H1 (cell line): Measurements from ENCODE around the gene ZDHHC5. TPM values are rescaled to one million over a fixed set of nuclear protein-coding genes. Genes with fewer than 3 reads are reported as not detected.
A peak's percentile ranks its signal among the peaks of the same experiment; 100 is the strongest.

Experiments used
- CREB1 ChIP-seq: IDR thresholded peaks from 2 replicates; pipeline ENCODE4 v1.6.1; 2012; ENCODE audit warnings: inconsistent platforms
- JUN ChIP-seq: IDR thresholded peaks from 2 replicates; pipeline ENCODE4 v1.6.1; 2011; ENCODE audit warnings: low read depth, mild to moderate bottlenecking, improper control_type of control experiment, low read length
- POLR2A ChIP-seq, 2 experiments: IDR thresholded peaks; 1 replicate in 1 of 2; 2 replicates in 1 of 2; pipeline ENCODE4 v1.6.1; 2011; ENCODE audit warnings: low read depth in 2 of 2, low read length in 2 of 2, mild to moderate bottlenecking in 2 of 2; ENCODE audit errors: control extremely low read depth in 1 of 2
- SP1 ChIP-seq: IDR thresholded peaks from 2 replicates; pipeline ENCODE4 v1.6.1; 2011; ENCODE audit warnings: low read depth, low read length
- SP2 ChIP-seq: IDR thresholded peaks from 2 replicates; pipeline ENCODE4 v1.6.1; 2012; ENCODE audit warnings: mild to moderate bottlenecking, low read length, inconsistent platforms
- TAF7 ChIP-seq: optimal IDR thresholded peaks from 2 replicates; pipeline ENCODE3; 2011; ENCODE audit warnings: low read depth, mild to moderate bottlenecking, inconsistent platforms, low read length, moderate library complexity, borderline replicate concordance
- TCF12 ChIP-seq: IDR thresholded peaks from 2 replicates; pipeline ENCODE4 v1.6.1; 2011; ENCODE audit warnings: low read depth, mild to moderate bottlenecking, low read length
- polyA plus RNA-seq, 7 experiments: library from polyadenylated mRNA; depleted of rRNA in 3 of 7; stranded (reverse) in 5 of 7; unstranded in 2 of 7; fragments of >200 nt in 5 of 7; fragments of 200-250 nt in 2 of 7; gene quantifications; 1 replicate in 5 of 7; 2 replicates in 1 of 7; 4 replicates in 1 of 7; pipeline versions ENCODE4 v1.2.1 to v1.2.3, GENCODE V29; 2011 to 2013; ENCODE audit warnings: missing spikeins in 2 of 7, mixed read lengths in 2 of 7
- total RNA-seq: library from RNA; stranded (reverse); fragmentation: NEBNext Ultra II Directional; extraction: Animal tissue kit (Norgen Biotek cat#: 25700); gene quantifications from 2 replicates; pipeline ENCODE4 v1.2.1, GENCODE V29; 2021
- TF ChIP-seq, protein P1 (sequence below): IDR thresholded peaks from 2 replicates; pipeline ENCODE4 v1.6.1; 2012; ENCODE audit warnings: low read length, inconsistent platforms

The ZDHHC5 gene
- total and polyA plus RNA-seq, 2 of the 8 experiments (the other 6 are each of a cell fraction or from before 2014, with no cell fraction given) = 40.0 to 56.3 TPM

- TF ChIP-seq, protein P1, sequence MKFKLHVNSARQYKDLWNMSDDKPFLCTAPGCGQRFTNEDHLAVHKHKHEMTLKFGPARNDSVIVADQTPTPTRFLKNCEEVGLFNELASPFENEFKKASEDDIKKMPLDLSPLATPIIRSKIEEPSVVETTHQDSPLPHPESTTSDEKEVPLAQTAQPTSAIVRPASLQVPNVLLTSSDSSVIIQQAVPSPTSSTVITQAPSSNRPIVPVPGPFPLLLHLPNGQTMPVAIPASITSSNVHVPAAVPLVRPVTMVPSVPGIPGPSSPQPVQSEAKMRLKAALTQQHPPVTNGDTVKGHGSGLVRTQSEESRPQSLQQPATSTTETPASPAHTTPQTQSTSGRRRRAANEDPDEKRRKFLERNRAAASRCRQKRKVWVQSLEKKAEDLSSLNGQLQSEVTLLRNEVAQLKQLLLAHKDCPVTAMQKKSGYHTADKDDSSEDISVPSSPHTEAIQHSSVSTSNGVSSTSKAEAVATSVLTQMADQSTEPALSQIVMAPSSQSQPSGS = 0 out of 2 replicates have a peak, but pooled peaks have one; percentile 21
- peak; percentile 44 to 53; a peak in 2 of 3 replicates for TF ChIP-seq POLR2A (IDR thresholded peaks at IDR 0.05; ENCODE audit: control extremely low read depth in 1 of 2, low read depth in 2 of 2, low read length in 2 of 2)
- TF ChIP-seq SP2 = no peak
- peak; percentile 54 for TF ChIP-seq TAF7
- TF ChIP-seq CREB1 = no peak; the same call in 1 of the 2 replicates
- no peak for TF ChIP-seq JUN
- TF ChIP-seq TCF12 = no peak
- no peak for TF ChIP-seq SP1
Observed at GRCh38 chr11:57646799-57647303, 21.1 kb upstream of the ZDHHC5 start (continued).
